ENCODE results near the gene KIAA1614. TPM values are rescaled to one million over a fixed set of nuclear protein-coding genes. Genes with fewer than 3 reads are reported as not detected.

Gene KIAA1614
- total RNA-seq, 1 experiment from 2014 or later = 3.3 TPM

- TF ChIP-seq, protein P1, sequence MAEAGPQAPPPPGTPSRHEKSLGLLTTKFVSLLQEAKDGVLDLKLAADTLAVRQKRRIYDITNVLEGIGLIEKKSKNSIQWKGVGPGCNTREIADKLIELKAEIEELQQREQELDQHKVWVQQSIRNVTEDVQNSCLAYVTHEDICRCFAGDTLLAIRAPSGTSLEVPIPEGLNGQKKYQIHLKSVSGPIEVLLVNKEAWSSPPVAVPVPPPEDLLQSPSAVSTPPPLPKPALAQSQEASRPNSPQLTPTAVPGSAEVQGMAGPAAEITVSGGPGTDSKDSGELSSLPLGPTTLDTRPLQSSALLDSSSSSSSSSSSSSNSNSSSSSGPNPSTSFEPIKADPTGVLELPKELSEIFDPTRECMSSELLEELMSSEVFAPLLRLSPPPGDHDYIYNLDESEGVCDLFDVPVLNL (CRISPR knock-in tag; IDR thresholded peaks at IDR 0.05; ENCODE audit: borderline replicate concordance, low read depth) = no peak
- TF ChIP-seq ERG (CRISPR knock-in tag; IDR thresholded peaks at IDR 0.05) (no peak), CDX4 (CRISPR knock-in tag; IDR thresholded peaks at IDR 0.05; ENCODE audit: borderline replicate concordance) (no peak; the same call in 1 of the 2 replicates), E2F5 (CRISPR knock-in tag; IDR thresholded peaks at IDR 0.05) (no peak), KAT7 (CRISPR knock-in tag; IDR thresholded peaks at IDR 0.05; ENCODE audit: borderline replicate concordance) (peak; percentile 53; the same call in 1 of the 2 replicates), RORB (CRISPR knock-in tag; IDR thresholded peaks at IDR 0.05) (no peak), ZNF232 (CRISPR knock-in tag; IDR thresholded peaks at IDR 0.05) (no peak; the same call in 1 of the 2 replicates), HMGXB4 (CRISPR knock-in tag; IDR thresholded peaks at IDR 0.05) (peak; percentile 57; the same call in 1 of the 2 replicates), NFE2L1 (CRISPR knock-in tag; IDR thresholded peaks at IDR 0.05) (no peak), ARID4B (CRISPR knock-in tag; IDR thresholded peaks at IDR 0.05; ENCODE audit: borderline replicate concordance) (0 out of 2 replicates have a peak, but pooled peaks have one; percentile 30), CREM (CRISPR knock-in tag; IDR thresholded peaks at IDR 0.05) (no peak), NFATC4 (CRISPR knock-in tag; IDR thresholded peaks at IDR 0.05) (no peak), FOXK1 (CRISPR knock-in tag; IDR thresholded peaks at IDR 0.05) (0 out of 2 replicates have a peak, but pooled peaks have one; percentile 36), GABPB1 (CRISPR knock-in tag; IDR thresholded peaks at IDR 0.05) (no peak), SMAD4 (CRISPR knock-in tag; IDR thresholded peaks at IDR 0.05) (no peak), NR1H2 (CRISPR knock-in tag; IDR thresholded peaks at IDR 0.05) (no peak)
- TF ChIP-seq, protein P2, sequence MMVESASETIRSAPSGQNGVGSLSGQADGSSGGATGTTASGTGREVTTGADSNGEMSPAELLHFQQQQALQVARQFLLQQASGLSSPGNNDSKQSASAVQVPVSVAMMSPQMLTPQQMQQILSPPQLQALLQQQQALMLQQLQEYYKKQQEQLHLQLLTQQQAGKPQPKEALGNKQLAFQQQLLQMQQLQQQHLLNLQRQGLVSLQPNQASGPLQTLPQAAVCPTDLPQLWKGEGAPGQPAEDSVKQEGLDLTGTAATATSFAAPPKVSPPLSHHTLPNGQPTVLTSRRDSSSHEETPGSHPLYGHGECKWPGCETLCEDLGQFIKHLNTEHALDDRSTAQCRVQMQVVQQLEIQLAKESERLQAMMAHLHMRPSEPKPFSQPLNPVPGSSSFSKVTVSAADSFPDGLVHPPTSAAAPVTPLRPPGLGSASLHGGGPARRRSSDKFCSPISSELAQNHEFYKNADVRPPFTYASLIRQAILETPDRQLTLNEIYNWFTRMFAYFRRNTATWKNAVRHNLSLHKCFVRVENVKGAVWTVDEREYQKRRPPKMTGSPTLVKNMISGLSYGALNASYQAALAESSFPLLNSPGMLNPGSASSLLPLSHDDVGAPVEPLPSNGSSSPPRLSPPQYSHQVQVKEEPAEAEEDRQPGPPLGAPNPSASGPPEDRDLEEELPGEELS (CRISPR knock-in tag; IDR thresholded peaks at IDR 0.05) = peak; percentile 83
- TF ChIP-seq, protein P3, sequence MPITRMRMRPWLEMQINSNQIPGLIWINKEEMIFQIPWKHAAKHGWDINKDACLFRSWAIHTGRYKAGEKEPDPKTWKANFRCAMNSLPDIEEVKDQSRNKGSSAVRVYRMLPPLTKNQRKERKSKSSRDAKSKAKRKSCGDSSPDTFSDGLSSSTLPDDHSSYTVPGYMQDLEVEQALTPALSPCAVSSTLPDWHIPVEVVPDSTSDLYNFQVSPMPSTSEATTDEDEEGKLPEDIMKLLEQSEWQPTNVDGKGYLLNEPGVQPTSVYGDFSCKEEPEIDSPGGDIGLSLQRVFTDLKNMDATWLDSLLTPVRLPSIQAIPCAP (CRISPR knock-in tag; IDR thresholded peaks at IDR 0.05) = no peak
These were observed 391 bp upstream of the KIAA1614 start (continued) for GRCh38 chr1:180912211-180912800.
